ENCODE data around the gene CDH11. TPM values are rescaled to one million over a fixed set of nuclear protein-coding genes. Genes with fewer than 3 reads are reported as not detected.

The CDH11 gene
- polyA plus RNA-seq, 1 donor from 2014 or later, result 22.9 TPM

- no peak overlapping the region for H3K9ac ChIP-seq (ENCODE audit: low read length)
- H3K79me2 ChIP-seq (replicated peaks; ENCODE audit: insufficient read depth, low read length), result peaks cover 11% of the 10 kb centered on the region
- H3K27me3 ChIP-seq (ENCODE audit: insufficient read depth, low read depth, low read length), result no peaks in the 10 kb centered on the region
- no peaks in the 10 kb centered on the region for H3K9me3 ChIP-seq (ENCODE audit: low read length)
- H4K20me1 ChIP-seq (ENCODE audit: insufficient read depth), result no peaks in the 10 kb centered on the region
- H3K27ac ChIP-seq (ENCODE audit: low read length), result no peak overlapping the region
- no peaks in the 10 kb centered on the region for H3K9me2 ChIP-seq (ENCODE audit: insufficient read depth, low read length)
- no peak overlapping the region for H3K4me3 ChIP-seq (ENCODE audit: low read length)
- H3K36me3 ChIP-seq (ENCODE audit: insufficient read depth, low read length), result no peaks in the 10 kb centered on the region
- H3K4me2 ChIP-seq (ENCODE audit: low read length), result no peak overlapping the region
- no peaks in the 10 kb centered on the region for H3F3A ChIP-seq (ENCODE audit: insufficient read depth, low read length, poor library complexity, severe bottlenecking)
- no peak overlapping the region for H2AFZ ChIP-seq (ENCODE audit: low read depth, low read length)
- TF ChIP-seq TAF1 (IDR thresholded peaks at IDR 0.05; ENCODE audit: low read depth) (no peak), MXI1 (conservative IDR thresholded peaks at IDR 0.05; ENCODE audit: poor library complexity, severe bottlenecking) (no peak), POLR2AphosphoS5 (IDR thresholded peaks at IDR 0.05) (no peak), REST (IDR thresholded peaks at IDR 0.05; ENCODE audit: borderline replicate concordance) (no peak), EZH2 (IDR thresholded peaks at IDR 0.05; ENCODE audit: borderline replicate concordance, insufficient read depth, low read length, poor library complexity, severe bottlenecking) (no peak), CTCF (IDR thresholded peaks at IDR 0.05; ENCODE audit: poor library complexity, severe bottlenecking) (no peak), EP300 (conservative IDR thresholded peaks at IDR 0.05; ENCODE audit: poor library complexity, severe bottlenecking) (peak; percentile 25)
Measured at GRCh38 chr16:65105171-65105570, 16.7 kb downstream of the CDH11 start.

GRCh38 chr16:65104471-65104870 lies 17.4 kb downstream of the CDH11 start:
- no peak for TF ChIP-seq REST (IDR thresholded peaks at IDR 0.05; ENCODE audit: borderline replicate concordance)
- TF ChIP-seq MXI1 (conservative IDR thresholded peaks at IDR 0.05; ENCODE audit: poor library complexity, severe bottlenecking), result no peak
- TF ChIP-seq EZH2 (IDR thresholded peaks at IDR 0.05; ENCODE audit: borderline replicate concordance, insufficient read depth, low read length, poor library complexity, severe bottlenecking), result no peak
- no peak for TF ChIP-seq POLR2AphosphoS5 (IDR thresholded peaks at IDR 0.05)
- TF ChIP-seq SMC3 (conservative IDR thresholded peaks at IDR 0.05; ENCODE audit: poor library complexity), result no peak
- TF ChIP-seq CTCF (IDR thresholded peaks at IDR 0.05; ENCODE audit: poor library complexity, severe bottlenecking), result no peak
- no peak for TF ChIP-seq EP300 (conservative IDR thresholded peaks at IDR 0.05; ENCODE audit: poor library complexity, severe bottlenecking)
- no peak for TF ChIP-seq RAD21 (conservative IDR thresholded peaks at IDR 0.05)
- no peak for TF ChIP-seq TAF1 (IDR thresholded peaks at IDR 0.05; ENCODE audit: low read depth)
- Histone ChIP-seq H3K9me3 (ENCODE audit: low read length) (no peaks in the 10 kb centered on the region), H3K4me2 (ENCODE audit: low read length) (no peak overlapping the region), H3K9me2 (ENCODE audit: insufficient read depth, low read length) (no peaks in the 10 kb centered on the region), H3K79me2 (replicated peaks; ENCODE audit: insufficient read depth, low read length) (peaks cover 11% of the 10 kb centered on the region), H3F3A (ENCODE audit: insufficient read depth, low read length, poor library complexity, severe bottlenecking) (no peaks in the 10 kb centered on the region), H3K27ac (ENCODE audit: low read length) (no peak overlapping the region), H3K36me3 (ENCODE audit: insufficient read depth, low read length) (no peaks in the 10 kb centered on the region), H4K20me1 (ENCODE audit: insufficient read depth) (no peaks in the 10 kb centered on the region), H3K4me3 (ENCODE audit: low read length) (no peak overlapping the region), H3K9ac (ENCODE audit: low read length) (no peak overlapping the region), H2AFZ (ENCODE audit: low read depth, low read length) (no peak overlapping the region), H3K27me3 (ENCODE audit: insufficient read depth, low read depth, low read length) (no peaks in the 10 kb centered on the region)
